IMR-90 (cell line): ENCODE measurements around the gene ECM1. TPM values are rescaled to one million over a fixed set of nuclear protein-coding genes. Genes with fewer than 3 reads are reported as not detected.

Experiments
- ATAC-seq: fragments of 200-7000 bp; cut with Tn5 transposase; 2 replicates; pipeline ENCODE4 v1.9.1; 2020; ENCODE audit warnings: low read depth, mild to moderate bottlenecking, moderate library complexity
- BruUV-seq: library from RNA; stranded (reverse); fragments of 400-500 nt; replicated peaks from 2 replicates; lab custom pipeline; 2021; lab: Mats Ljungman, UMichigan
- CTCF ChIA-PET: fragments of 300-600 bp; formaldehyde crosslinking; extraction: SDS; loops from one replicate; lab custom pipeline; 2021; ENCODE audit warnings: antibody characterized with exemption; lab: Yijun Ruan, JAX
- POLR2A ChIA-PET: fragments of 300-600 bp; sonication (Branson Sonifier 250); formaldehyde crosslinking; loops from one replicate; lab custom pipeline; 2022; ENCODE audit warnings: antibody characterized with exemption; ENCODE audit not compliant: unreplicated experiment; lab: Charles Lee
- DNase-seq: peaks from one replicate; pipeline ENCODE4 v3.0.0; 2013
- H2AFZ ChIP-seq: replicated peaks from 2 replicates; pipeline ENCODE3; 2013; ENCODE audit warnings: low read length, mild to moderate bottlenecking; ENCODE audit not compliant: poor library complexity
- H2AK5ac ChIP-seq: 2 replicates; pipeline ENCODE4 v1.6.1; 2013; ENCODE audit warnings: low read depth, low read length, inconsistent platforms
- H2AK9ac ChIP-seq: replicated peaks from 2 replicates; pipeline ENCODE3; 2013; ENCODE audit warnings: mild to moderate bottlenecking, low read depth, low read length, moderate library complexity; ENCODE audit not compliant: poor library complexity
- H2BK120ac ChIP-seq: 2 replicates; pipeline ENCODE4 v1.6.1; 2013; ENCODE audit warnings: low read depth, low read length, inconsistent platforms
- H2BK15ac ChIP-seq: 3 replicates; pipeline ENCODE4 v1.6.1; 2013; ENCODE audit warnings: low read depth, low read length, inconsistent platforms
- H2BK20ac ChIP-seq: 2 replicates; pipeline ENCODE4 v1.6.1; 2013; ENCODE audit warnings: low read depth, mild to moderate bottlenecking, inconsistent platforms, low read length, moderate library complexity
- H2BK5ac ChIP-seq: 2 replicates; pipeline ENCODE4 v1.6.1; 2013; ENCODE audit warnings: mild to moderate bottlenecking, low read depth, low read length, inconsistent platforms; ENCODE audit not compliant: poor library complexity, severe bottlenecking
- H3K14ac ChIP-seq: replicated peaks from 2 replicates; pipeline ENCODE4 v1.6.1; 2013; ENCODE audit warnings: low read depth, low read length, inconsistent platforms
- H3K18ac ChIP-seq: 2 replicates; pipeline ENCODE4 v1.6.1; 2013; ENCODE audit warnings: low read depth, low read length, control low read depth
- H3K23ac ChIP-seq: 2 replicates; pipeline ENCODE4 v1.6.1; 2013; ENCODE audit warnings: low read depth, low read length, inconsistent platforms
- H3K27ac ChIP-seq: 2 replicates; pipeline ENCODE4 v1.5.1; 2013; ENCODE audit warnings: mild to moderate bottlenecking, control low read depth, low read length; ENCODE audit not compliant: insufficient read depth
- H3K27me3 ChIP-seq: 2 replicates; pipeline ENCODE4 v1.6.1; 2013; ENCODE audit warnings: low read length; ENCODE audit not compliant: control insufficient read depth, insufficient read depth
- H3K36me3 ChIP-seq: 2 replicates; pipeline ENCODE4 v1.6.1; 2013; ENCODE audit warnings: low read length, mixed read lengths; ENCODE audit not compliant: control insufficient read depth, insufficient read depth
- H3K4ac ChIP-seq: 2 replicates; pipeline ENCODE4 v1.6.1; 2013; ENCODE audit warnings: low read depth, low read length, inconsistent platforms
- H3K4me1 ChIP-seq: 2 replicates; pipeline ENCODE4 v1.6.1; 2013; ENCODE audit warnings: low read length, mixed read lengths; ENCODE audit not compliant: control insufficient read depth, insufficient read depth
- H3K4me2 ChIP-seq: 2 replicates; pipeline ENCODE4 v1.6.1; 2013; ENCODE audit warnings: low read depth, mild to moderate bottlenecking, control low read depth, low read length, moderate library complexity
- H3K4me3 ChIP-seq: 2 replicates; pipeline ENCODE4 v1.5.1; 2013; ENCODE audit warnings: low read depth, mild to moderate bottlenecking, control low read depth, low read length, moderate library complexity; ENCODE audit not compliant: insufficient read depth
- H3K56ac ChIP-seq: 2 replicates; pipeline ENCODE4 v1.6.1; 2013; ENCODE audit warnings: low read length, inconsistent platforms; ENCODE audit not compliant: insufficient read depth; ENCODE audit errors: extremely low read depth
- H3K79me1 ChIP-seq, 2 experiments: 2 replicates each; pipeline ENCODE4 v1.6.1; 2013; ENCODE audit warnings: low read length in 2 of 2, inconsistent platforms in 1 of 2, low read depth in 1 of 2
- H3K9ac ChIP-seq: 2 replicates; pipeline ENCODE4 v1.6.1; 2013; ENCODE audit warnings: low read depth, low read length, control low read depth
- H3K9me1 ChIP-seq: 2 replicates; pipeline ENCODE4 v1.6.1; 2013; ENCODE audit warnings: low read length, inconsistent platforms; ENCODE audit not compliant: insufficient read depth
- H3K9me3 ChIP-seq: 2 replicates; pipeline ENCODE4 v1.6.1; 2013; ENCODE audit warnings: low read length; ENCODE audit not compliant: control insufficient read depth, insufficient read depth
- H4K20me1 ChIP-seq: 2 replicates; pipeline ENCODE4 v1.6.1; 2013; ENCODE audit warnings: low read length, inconsistent platforms; ENCODE audit not compliant: insufficient read depth
- H4K5ac ChIP-seq: 2 replicates; pipeline ENCODE4 v1.6.1; 2013; ENCODE audit warnings: mild to moderate bottlenecking, low read depth, low read length, control low read depth
- H4K8ac ChIP-seq, 2 experiments: 2 replicates each; pipeline ENCODE4 v1.6.1; 2013; ENCODE audit warnings: low read depth in 2 of 2, low read length in 2 of 2, control low read depth in 1 of 2, inconsistent platforms in 1 of 2
- H4K91ac ChIP-seq: 2 replicates; pipeline ENCODE4 v1.6.1; 2013; ENCODE audit warnings: low read depth, low read length, inconsistent platforms; ENCODE audit not compliant: insufficient read depth
- BHLHE40 ChIP-seq: fragments of 150-350 bp; IDR thresholded peaks from 2 replicates; pipeline ENCODE4 v1.6.1; 2016; ENCODE audit warnings: mild to moderate bottlenecking, low read depth, low read length
- CHD1 ChIP-seq: IDR thresholded peaks from 2 replicates; pipeline ENCODE4 v1.6.1; 2012; ENCODE audit warnings: low read depth, low read length, improper control_type of control experiment
- FOS ChIP-seq: fragments of 150-350 bp; IDR thresholded peaks from 2 replicates; pipeline ENCODE4 v1.6.1; 2016; ENCODE audit warnings: low read depth, low read length
- MAZ ChIP-seq: IDR thresholded peaks from 2 replicates; pipeline ENCODE4 v1.6.1; 2012; ENCODE audit warnings: low read depth, mild to moderate bottlenecking, low read length, improper control_type of control experiment, moderate library complexity, borderline replicate concordance
- MXI1 ChIP-seq: IDR thresholded peaks from 2 replicates; pipeline ENCODE4 v1.6.1; 2012; ENCODE audit warnings: low read depth, mild to moderate bottlenecking, low read length, moderate library complexity, borderline replicate concordance
- NFE2L2 ChIP-seq: fragments of 150-350 bp; IDR thresholded peaks from 2 replicates; pipeline ENCODE4 v1.6.1; 2016; ENCODE audit warnings: low read depth, mild to moderate bottlenecking, low read length
- POLR2A ChIP-seq: IDR thresholded peaks from 2 replicates; pipeline ENCODE4 v1.6.1; 2012; ENCODE audit warnings: mild to moderate bottlenecking, low read depth, low read length
- RAD21 ChIP-seq: IDR thresholded peaks from 2 replicates; pipeline ENCODE4 v1.6.1; 2012; ENCODE audit warnings: low read length, improper control_type of control experiment
- RCOR1 ChIP-seq: IDR thresholded peaks from 2 replicates; pipeline ENCODE4 v1.6.1; 2012; ENCODE audit warnings: mild to moderate bottlenecking, low read length, improper control_type of control experiment; ENCODE audit not compliant: insufficient replicate concordance
- RFX5 ChIP-seq: IDR thresholded peaks from 2 replicates; pipeline ENCODE4 v1.8.0; 2012; ENCODE audit warnings: low read depth, mild to moderate bottlenecking, low read length, moderate library complexity
- SMC3 ChIP-seq: fragments of 150-350 bp; IDR thresholded peaks from 2 replicates; pipeline ENCODE4 v1.6.1; 2016; ENCODE audit warnings: low read depth, mild to moderate bottlenecking, antibody characterized with exemption, low read length, moderate library complexity
- WGBS, 2 experiments: methylation state at CpG; one replicate each; pipeline versions ENCODE4 v1.1.5 to v1.1.7; 2013; ENCODE audit warnings: missing lambda C conversion rate in 2 of 2; ENCODE audit not compliant: insufficient read length in 1 of 2; ENCODE audit errors: extremely low coverage in 2 of 2; 5-methylcytosine and 5-hydroxymethylcytosine counted together
- dilution Hi-C: fragments of 300-500 bp; cut with HindIII; formaldehyde crosslinking; loops from one replicate; pipeline ENCODE4 v1.14.3; 2018; ENCODE audit warnings: low sequenced_read_pairs; ENCODE audit not compliant: unreplicated experiment
- in situ Hi-C: fragments of 300-500 bp; cut with MboI; formaldehyde crosslinking; loops from 3 replicates; pipeline ENCODE4 v1.14.3; 2019; ENCODE audit warnings: low sequenced_read_pairs, inconsistent platforms, mixed read lengths
- intact Hi-C: fragments of 100-400 bp; cut with micrococcal nuclease; formaldehyde crosslinking; loops from 2 replicates; pipeline ENCODE4 v1.10.0; 2022
- polyA plus RNA-seq, 3 experiments: library from polyadenylated mRNA; depleted of rRNA; stranded (reverse); fragments of >200 nt; gene quantifications; 2 replicates each; pipeline ENCODE4 v1.2.3, GENCODE V29; 2012; ENCODE audit warnings: low replicate concordance in 1 of 3
- total RNA-seq: library from RNA; depleted of rRNA; stranded (reverse); fragments of >200 nt; gene quantifications from 2 replicates; pipeline ENCODE4 v1.2.3, GENCODE V29; 2012
- TF ChIP-seq, protein P1 (sequence below): conservative IDR thresholded peaks from 2 replicates; pipeline ENCODE4 v1.5.1; 2012; ENCODE audit warnings: mild to moderate bottlenecking, low read depth, low read length, improper control_type of control experiment
- TF ChIP-seq, protein P2 (sequence below): fragments of 150-350 bp; IDR thresholded peaks from 2 replicates; pipeline ENCODE4 v1.6.1; 2017; ENCODE audit warnings: mild to moderate bottlenecking, antibody characterized with exemption, low read length, low read depth
- TF ChIP-seq, protein P3 (sequence below): fragments of 150-350 bp; IDR thresholded peaks from 2 replicates; pipeline ENCODE4 v1.6.1; 2016; ENCODE audit warnings: low read depth, mild to moderate bottlenecking, low read length, moderate library complexity, borderline replicate concordance

ECM1 gene
- total and polyA plus RNA-seq, 2 of the 4 experiments (the other 2 are of a cell fraction) = 20.1 to 230 TPM

DNA sequence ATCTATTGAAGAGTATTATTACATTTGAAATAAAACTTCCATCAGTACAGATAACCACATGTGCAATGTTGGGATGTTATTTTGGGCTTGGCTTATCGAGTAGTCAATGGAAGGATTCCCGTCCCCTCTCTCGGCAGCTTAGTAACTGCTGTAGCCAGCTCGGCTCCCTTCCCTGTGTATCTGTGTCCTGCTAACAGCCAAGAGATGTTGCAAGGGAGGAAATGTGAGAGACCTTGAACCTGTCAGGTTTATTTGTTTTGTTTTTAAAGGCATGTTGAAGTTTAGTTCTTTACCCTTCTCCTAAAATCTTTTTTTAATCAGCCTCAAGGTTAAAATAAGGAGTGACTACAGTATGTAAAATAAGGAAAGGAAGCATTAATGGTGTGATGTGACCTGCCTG lies 34.2 kb upstream of the ECM1 start:
- Histone ChIP-seq H3K18ac (no peak overlapping the region), H3K4me3 (no peak overlapping the region), H2AK5ac (no peak overlapping the region), H3K4ac (no peak overlapping the region), H3K27me3 (no peaks in the 10 kb centered on the region), H3K23ac (no peak overlapping the region; the same call in 1 of the 2 replicates), H2AK9ac (no peak overlapping the region), H2AFZ (no peak overlapping the region), H2BK120ac (no peak overlapping the region), H4K91ac (no peak overlapping the region), H3K56ac (no peak overlapping the region), H3K9me3 (no peaks in the 10 kb centered on the region), H4K20me1 (no peaks in the 10 kb centered on the region), H3K4me1 (peaks cover 9% of the 10 kb centered on the region), H3K14ac (no peak overlapping the region), H3K4me2 (no peak overlapping the region), H4K5ac (no peak overlapping the region), H3K27ac (no peak overlapping the region), H3K9ac (no peak overlapping the region), H3K36me3 (peaks cover 25% of the 10 kb centered on the region), H2BK5ac (no peak overlapping the region), H3K79me1 (peaks cover 3 to 4% of the 10 kb centered on the region in 2 experiments; a peak in 1 of 4 replicates), H4K8ac (no peak overlapping the region), H2BK20ac (no peak overlapping the region), H3K9me1 (peaks cover 9% of the 10 kb centered on the region), H2BK15ac (no peak overlapping the region)
- in situ Hi-C loops (no loop called here), intact Hi-C loops (no loop called here), dilution Hi-C loops (no loop called here)
- CTCF ChIA-PET = interaction anchor here (0.6 kb wide), 1 partner anchor 80 kb away, joined by 3 read pairs; no protein-coding TSS in a partner anchor
- TF ChIP-seq, protein P1, sequence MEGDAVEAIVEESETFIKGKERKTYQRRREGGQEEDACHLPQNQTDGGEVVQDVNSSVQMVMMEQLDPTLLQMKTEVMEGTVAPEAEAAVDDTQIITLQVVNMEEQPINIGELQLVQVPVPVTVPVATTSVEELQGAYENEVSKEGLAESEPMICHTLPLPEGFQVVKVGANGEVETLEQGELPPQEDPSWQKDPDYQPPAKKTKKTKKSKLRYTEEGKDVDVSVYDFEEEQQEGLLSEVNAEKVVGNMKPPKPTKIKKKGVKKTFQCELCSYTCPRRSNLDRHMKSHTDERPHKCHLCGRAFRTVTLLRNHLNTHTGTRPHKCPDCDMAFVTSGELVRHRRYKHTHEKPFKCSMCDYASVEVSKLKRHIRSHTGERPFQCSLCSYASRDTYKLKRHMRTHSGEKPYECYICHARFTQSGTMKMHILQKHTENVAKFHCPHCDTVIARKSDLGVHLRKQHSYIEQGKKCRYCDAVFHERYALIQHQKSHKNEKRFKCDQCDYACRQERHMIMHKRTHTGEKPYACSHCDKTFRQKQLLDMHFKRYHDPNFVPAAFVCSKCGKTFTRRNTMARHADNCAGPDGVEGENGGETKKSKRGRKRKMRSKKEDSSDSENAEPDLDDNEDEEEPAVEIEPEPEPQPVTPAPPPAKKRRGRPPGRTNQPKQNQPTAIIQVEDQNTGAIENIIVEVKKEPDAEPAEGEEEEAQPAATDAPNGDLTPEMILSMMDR = no peak
- TF ChIP-seq NFE2L2 (no peak), RAD21 (no peak), MXI1 (no peak), BHLHE40 (no peak), SMC3 (no peak), POLR2A (no peak), MAZ (no peak), FOS (no peak), RFX5 (no peak), RCOR1 (no peak), CHD1 (no peak)
- TF ChIP-seq, protein P2, sequence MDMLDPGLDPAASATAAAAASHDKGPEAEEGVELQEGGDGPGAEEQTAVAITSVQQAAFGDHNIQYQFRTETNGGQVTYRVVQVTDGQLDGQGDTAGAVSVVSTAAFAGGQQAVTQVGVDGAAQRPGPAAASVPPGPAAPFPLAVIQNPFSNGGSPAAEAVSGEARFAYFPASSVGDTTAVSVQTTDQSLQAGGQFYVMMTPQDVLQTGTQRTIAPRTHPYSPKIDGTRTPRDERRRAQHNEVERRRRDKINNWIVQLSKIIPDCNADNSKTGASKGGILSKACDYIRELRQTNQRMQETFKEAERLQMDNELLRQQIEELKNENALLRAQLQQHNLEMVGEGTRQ = no peak
- TF ChIP-seq, protein P3, sequence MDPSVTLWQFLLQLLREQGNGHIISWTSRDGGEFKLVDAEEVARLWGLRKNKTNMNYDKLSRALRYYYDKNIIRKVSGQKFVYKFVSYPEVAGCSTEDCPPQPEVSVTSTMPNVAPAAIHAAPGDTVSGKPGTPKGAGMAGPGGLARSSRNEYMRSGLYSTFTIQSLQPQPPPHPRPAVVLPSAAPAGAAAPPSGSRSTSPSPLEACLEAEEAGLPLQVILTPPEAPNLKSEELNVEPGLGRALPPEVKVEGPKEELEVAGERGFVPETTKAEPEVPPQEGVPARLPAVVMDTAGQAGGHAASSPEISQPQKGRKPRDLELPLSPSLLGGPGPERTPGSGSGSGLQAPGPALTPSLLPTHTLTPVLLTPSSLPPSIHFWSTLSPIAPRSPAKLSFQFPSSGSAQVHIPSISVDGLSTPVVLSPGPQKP = no peak
- BruUV-seq = no TSS peak
- ATAC-seq = no peak
- POLR2A ChIA-PET = no interaction called here
- no peak for DNase-seq
- no CpG with 5 or more reads among the region's 4 CpGs for WGBS, 2 experiments
